Fibroblast of lung (primary cell): ENCODE measurements around the gene SELENOH.

ENCODE experiments used
- CTCF ChIP-seq, 2 donors: IDR thresholded peaks in 1 of 2; conservative IDR thresholded peaks in 1 of 2; 1 replicate in 1 of 2; 2 replicates in 1 of 2; pipeline ENCODE4 v1.5.1; 2011 to 2012; ENCODE audit warnings: low read length in 2 of 2, control low read depth in 1 of 2, inconsistent platforms in 1 of 2, low read depth in 1 of 2, mild to moderate bottlenecking in 1 of 2
- EZH2 ChIP-seq: IDR thresholded peaks from 2 replicates; pipeline ENCODE4 v1.5.1; 2012; ENCODE audit warnings: low read length, control low read depth, mild to moderate bottlenecking; ENCODE audit errors: missing control alignments

- TF ChIP-seq CTCF (conservative IDR thresholded peaks at IDR 0.05 in 1 of 2, IDR thresholded peaks at IDR 0.05 in 1 of 2; ENCODE audit: low read depth in 1 of 2, low read length in 2 of 2) (no peak), EZH2 (no peak)
Observed at GRCh38 chr11:57698843-57699365, 42.4 kb upstream of the SELENOH start.
